Ramos (cell line): ENCODE results near the gene UPP1.
"Not testable (repeated sequence)": the region's sequence is repeated elsewhere in the genome, so short reads cannot be mapped to it uniquely, and the experiment has no call there.

ENCODE experiments used
- in situ Hi-C: fragments of 300-500 bp; cut with MboI; formaldehyde crosslinking; loops from one replicate; pipeline ENCODE4 v1.14.3; 2022; ENCODE audit warnings: low sequenced_read_pairs; ENCODE audit not compliant: unreplicated experiment

UPP1 gene

DNA sequence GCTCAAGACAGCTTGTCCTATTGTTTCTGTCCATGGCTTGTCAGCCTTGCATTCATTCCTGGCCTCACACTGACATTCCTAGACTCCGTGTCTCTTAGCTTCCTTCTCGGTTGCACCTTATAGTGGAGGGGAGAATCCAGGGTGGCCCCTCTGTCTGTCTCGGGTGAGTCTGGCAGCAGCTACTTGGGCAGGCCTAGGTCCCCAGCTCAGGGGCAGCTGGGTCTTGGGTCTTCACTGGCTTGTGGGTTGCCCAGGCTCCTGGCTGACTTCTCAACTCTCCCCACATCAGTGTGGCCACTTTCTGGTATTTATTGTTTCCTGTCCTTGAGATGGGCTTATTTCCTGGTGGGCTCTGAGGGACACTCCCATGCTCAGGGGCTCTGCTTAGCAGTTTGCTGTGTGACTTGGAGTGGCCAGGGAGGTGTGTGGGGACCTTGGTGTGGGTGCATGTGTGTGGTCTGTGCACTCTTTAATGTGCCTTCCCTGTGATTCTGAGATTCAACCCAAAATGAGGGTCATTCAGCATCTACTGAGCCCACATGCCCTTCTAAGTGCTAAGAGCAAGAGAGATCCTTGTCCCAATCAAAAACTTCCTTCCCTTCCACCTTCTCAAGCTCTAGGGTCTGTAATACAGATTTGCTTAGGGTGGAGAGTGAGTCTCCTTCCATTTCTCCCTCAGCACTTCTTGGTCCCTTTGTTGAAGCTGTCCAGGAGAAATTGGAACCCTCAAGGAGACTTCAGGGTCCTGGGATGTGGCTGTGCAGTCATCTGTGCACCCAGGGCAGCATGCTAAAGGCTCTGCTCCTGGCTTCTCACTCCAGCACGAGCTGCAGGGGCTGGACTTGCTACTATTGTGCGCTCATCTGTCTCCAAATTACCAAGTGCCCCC is 20.1 kb downstream of the UPP1 start:
- in situ Hi-C loops, result no loop called here

DNA sequence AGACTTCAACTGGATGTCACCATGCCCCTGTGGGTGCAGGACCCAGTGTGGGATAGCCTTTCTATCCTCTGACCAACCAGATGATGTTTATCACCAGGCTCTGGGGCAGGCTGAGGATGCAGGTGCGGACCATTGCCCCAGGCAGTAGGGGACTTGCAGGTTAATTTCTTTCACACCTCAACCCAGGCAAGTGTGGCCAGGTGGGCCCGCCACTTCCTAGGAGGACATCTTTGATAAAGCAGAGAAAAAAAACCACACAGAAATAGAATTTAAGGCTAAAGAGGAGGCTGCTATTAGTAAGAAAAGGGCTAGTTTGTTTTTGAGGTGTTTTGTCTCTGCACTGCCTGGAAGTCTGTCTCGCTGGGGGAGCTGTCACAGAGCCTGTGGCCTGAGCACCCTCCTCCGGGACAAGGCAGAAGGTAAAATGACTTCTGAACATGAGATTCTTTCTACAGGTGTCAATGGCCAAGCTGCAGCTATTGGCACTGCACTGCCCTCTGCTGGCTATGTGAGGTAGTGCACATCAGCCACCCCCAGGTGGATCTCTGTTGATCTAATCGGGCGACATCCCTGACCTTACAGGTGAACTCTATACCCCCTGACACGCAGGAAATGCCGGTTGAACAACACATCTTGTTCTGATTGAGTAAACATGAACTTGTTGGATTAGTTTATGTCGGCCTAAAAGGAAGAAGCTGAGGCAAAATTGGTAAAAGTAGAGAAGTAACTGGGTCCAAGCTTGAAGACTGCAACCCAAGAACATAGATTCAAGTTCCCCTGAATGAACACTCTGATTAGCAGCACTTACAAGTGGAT is 21.0 kb downstream of the UPP1 start:
- in situ Hi-C loops, result loop anchor here (5.0 kb wide), 1 partner anchor 168 kb away; no protein-coding TSS in a partner anchor

DNA sequence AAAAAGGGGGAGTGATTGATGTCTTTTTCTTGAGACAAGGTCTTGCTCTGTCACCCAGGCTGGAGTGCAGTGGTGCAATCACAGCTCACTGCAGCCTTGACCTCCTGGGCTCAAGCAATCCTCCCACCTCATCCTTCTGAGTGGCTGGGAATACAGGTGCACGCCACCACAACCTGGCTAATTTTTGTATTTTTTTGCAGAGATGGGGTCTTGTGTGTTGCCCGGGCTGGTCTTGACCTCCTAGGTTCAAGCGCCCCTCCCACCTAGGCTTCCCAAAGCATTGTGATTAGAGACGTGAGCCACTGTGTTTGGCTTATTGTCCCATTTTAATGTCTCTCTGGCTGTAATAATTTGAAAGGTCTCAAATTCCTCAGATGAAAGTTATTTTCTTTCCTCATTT is 21.8 kb downstream of the UPP1 start:
- in situ Hi-C loops, result loop anchor here (5.0 kb wide), 1 partner anchor 169 kb away; no protein-coding TSS in a partner anchor

DNA sequence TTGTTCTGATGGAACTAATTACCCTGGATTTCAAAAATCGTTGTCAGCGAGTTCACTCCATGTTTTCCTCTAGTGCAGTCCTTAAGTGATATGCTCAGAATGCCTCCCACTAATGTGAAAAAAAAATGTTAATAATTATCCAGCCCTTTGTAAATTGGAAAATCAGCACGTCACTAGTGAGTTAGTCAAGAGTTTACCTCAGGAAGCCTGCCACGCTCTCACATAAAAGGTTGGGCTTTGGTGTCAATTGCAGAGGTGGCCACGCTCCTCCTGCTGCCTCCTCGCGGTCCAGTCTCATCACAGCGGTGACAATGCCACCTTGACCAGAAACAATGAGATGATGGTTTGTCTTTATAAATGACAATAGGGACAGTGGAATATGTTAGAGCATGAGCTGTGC is 22.5 kb downstream of the UPP1 start:
- in situ Hi-C loops, result loop anchor here (5.0 kb wide), 1 partner anchor 169 kb away; no protein-coding TSS in a partner anchor

DNA sequence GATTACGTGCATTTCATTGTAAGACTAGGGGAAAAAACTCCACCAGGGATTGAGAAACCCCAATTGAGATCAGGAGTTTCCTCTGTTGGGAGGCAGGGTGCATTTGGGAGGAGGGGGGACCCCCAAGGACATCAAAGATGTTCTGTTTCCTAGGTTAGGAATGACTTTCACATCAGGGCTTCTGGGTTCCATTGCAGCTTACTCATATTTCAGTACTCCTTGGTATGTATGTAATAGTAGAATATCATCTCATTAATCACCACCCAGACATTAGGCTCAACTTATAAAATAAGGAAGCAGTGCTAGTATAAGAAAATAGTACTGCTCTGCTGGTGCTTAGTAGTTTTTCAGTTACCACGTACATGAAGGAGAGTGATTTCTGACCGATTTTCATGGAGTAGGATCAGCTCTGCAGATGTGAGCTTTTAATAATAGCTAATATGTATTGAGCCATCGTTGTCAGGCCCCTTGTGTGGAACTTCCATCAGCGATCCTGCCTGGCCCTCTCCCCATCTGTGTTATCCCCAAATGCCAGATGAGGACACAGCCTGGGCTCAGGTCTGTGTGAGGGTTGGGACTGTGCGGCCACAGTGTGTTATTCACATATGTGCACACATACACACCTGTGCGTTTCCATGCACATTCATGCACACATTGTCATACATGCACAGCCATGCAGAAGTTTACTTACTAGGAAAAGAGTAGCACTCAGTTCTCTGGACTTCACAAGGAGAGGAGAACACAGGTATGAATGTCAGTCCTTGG is 23.5 kb downstream of the UPP1 start:
- in situ Hi-C loops, result loop anchor here (5.0 kb wide), 1 partner anchor 170 kb away; no protein-coding TSS in a partner anchor

DNA sequence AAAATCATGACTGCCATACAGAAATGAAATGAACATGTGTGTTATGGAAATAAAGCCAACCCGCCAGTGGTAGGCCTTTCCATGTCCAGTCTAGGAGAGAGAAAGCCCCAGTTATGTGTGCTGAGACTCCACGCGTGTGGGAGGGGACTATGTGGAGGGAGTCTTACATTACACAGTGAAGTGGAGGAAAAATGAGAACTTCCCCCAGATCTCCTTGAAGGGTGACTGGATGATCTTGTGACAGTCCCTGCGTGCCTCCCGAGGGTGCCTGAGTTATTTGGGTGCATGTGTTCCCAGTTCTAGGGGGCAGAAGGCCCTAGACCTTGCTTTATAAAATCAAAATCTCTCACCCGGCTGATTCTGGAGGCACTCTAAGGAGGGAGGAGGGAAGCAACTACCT is 24.2 kb downstream of the UPP1 start:
- in situ Hi-C loops, result loop anchor here (5.0 kb wide), 1 partner anchor 171 kb away; no protein-coding TSS in a partner anchor

DNA sequence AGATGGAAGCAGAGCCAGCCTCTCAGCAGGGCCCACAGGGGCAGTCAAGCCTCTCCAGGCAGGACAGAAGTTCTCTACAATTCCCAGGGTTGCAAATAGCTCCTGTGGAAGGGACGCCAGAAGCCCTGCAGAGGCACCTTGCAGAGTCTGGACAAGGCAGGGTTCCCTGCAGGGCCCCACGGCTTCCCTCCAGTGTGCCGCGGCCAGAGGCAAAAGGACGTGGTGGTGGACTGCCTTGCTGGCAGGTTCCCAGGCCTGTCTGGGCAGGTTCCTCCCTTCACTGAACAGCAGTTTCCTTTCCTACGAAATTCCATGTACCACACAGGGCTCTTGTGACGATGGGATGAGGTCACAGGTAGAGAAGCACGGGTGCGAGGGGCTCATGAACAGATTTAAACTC is 25.1 kb downstream of the UPP1 start:
- in situ Hi-C loops, result loop anchor here (5.0 kb wide), 1 partner anchor 172 kb away; no protein-coding TSS in a partner anchor

DNA sequence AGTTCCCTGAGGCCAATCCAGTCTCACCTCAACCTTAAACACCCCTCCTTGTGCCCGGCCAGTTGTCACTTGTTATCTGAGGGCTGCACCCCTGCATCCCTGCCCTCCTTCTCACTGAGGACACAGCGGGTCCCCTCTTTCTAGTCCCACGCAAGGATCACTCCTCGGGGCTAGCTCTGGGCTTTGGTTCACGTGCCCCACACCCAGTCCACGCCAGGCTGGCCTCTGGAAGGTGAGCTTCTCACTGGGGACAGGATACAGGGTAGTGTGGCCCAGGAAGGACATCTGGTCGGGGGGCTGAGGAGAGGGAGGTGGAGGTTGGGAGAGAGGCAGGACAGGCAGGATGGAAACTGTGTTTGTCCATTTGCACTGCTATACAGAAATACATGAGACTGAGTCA is 25.5 kb downstream of the UPP1 start:
- in situ Hi-C loops, result loop anchor here (5.0 kb wide), 1 partner anchor 172 kb away; no protein-coding TSS in a partner anchor

DNA sequence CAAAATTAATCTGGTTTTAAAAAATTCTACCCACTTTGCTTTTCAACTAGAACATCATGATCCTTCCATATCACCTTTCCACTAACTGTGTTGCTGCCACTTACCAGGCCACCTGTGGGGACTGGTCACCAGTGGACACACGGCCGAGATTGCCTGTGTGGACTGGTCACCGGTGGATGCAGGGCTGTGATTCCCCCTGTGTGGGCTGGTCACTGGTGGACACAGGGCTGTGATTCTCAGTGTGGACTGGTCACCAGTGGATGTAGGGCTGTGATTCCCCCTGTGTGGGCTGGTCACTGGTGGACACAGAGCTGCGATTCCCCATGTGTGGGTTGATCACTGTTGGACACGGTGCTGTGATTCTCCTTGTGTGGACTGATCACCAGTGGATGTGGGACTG is 27.0 kb downstream of the UPP1 start:
- in situ Hi-C loops, result no loop called here

DNA sequence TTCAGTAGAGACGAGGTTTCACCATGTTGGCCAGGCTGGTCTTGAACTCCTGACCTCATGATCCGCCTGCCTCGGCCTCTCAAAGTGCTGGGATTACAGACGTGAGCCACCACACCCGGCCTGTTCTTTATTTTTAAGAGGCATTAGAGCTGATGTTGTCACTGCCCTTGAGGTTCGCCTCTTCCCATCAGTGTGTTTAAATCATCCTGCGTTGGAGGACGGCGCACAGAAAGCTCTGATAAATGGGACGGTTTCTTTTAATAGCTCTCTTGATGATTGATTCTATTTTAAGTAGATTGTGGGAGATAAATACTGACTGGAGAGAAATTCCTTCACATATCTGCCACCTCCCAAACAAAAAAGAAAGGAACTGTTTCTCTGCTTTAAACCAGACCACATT is 29.0 kb downstream of the UPP1 start:
- in situ Hi-C loops, result no loop called here

DNA sequence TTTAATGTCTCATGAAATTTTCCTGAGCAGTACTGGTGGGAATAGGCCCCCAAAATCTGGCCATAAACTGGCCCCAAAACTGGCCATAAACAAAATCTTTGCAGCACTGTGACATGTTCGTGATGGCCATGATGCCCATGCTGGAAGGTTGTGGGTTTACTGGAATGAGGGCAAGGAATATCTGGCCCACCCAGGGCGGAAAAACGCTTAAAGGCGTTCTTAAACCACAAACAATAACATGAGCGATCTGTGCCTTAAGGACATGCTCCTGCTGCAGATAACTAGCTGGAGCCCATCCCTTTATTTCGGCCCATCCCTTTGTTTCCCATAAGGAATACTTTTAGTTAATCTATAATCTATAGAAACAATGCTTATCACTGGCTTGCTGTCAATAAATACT is 31.5 kb downstream of the UPP1 start:
- in situ Hi-C loops, result not testable (repeated sequence)

DNA sequence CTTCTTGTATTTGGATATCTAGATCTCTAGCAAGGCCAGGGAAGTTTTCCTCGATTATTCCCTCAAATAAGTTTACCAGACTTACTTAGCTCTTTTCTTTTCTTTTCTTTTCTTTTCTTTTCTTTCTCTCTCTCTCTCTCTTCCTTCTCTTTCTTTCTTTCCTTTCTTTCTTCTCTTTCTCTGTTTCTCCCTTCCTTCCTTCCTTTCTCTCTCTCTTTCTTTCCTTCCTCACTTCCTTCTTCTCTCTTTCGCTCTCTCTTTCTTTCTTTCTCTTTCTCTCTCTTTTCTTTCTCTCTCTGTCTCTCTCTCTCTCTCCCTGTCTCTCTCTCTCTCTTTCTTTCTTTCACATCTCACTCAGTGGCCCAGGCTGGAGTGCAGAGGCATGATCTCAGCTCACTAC is 37.0 kb downstream of the UPP1 start:
- in situ Hi-C loops, result no loop called here

DNA sequence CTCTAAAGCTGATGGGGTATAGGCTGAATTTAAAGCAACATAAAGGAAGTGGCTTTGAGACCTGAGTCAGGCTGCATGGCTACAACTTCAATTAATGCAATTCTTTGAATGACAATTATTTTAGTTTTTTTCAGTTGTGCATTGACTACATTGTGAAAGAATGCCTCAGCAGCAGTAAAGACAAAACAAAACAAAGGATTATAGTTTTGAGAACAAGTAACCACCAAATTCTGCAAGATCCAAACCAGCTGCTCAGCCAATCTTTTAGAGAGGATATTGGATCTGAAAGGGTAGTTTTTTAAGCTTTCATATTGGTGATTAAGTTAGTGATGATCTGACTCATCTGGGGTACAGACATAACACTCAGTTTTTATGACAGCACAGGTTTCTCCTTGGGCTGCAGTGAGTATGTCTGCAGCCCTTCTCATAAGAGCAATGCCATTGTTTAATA is 41.6 kb downstream of the UPP1 start:
- in situ Hi-C loops, result no loop called here

DNA sequence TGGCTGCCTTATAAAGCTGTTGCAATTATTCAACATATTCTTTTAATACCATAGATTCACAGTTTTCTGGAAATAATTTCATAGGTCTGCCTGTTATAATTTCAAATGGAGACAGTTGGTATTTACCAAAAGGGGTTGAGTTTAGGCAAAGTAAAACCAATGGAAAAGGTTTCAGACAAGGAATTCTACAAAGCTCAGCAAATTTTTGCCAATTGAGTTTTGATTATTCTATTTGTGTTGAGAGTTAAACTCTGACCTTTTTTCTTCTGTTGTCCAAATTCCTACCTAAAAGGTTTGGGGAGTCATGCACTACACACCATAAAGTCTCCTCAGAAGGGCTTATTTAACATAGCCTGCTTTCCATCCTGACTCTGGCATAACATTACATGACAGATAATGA is 43.7 kb downstream of the UPP1 start:
- in situ Hi-C loops, result no loop called here

DNA sequence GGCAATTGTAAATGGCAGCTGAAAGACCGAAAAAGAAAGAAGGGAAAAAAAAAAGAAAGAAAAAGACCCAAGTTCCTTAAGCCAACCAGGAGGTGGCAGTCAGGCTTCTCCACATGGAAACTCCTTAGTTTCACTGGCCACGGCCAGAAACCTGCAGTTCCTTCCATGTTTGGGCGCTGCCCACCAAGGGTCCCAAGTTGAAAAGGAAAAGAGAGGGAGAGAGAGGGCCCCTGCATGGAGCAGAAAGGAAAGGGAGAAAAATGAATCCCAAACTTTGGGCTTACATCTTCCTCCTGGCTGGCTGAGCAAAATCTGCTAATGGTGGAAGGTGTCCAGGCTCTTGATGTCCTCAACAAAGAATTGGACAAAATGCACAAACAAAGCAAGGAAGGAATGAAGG is 50.4 kb downstream of the UPP1 start:
- in situ Hi-C loops, result no loop called here

DNA sequence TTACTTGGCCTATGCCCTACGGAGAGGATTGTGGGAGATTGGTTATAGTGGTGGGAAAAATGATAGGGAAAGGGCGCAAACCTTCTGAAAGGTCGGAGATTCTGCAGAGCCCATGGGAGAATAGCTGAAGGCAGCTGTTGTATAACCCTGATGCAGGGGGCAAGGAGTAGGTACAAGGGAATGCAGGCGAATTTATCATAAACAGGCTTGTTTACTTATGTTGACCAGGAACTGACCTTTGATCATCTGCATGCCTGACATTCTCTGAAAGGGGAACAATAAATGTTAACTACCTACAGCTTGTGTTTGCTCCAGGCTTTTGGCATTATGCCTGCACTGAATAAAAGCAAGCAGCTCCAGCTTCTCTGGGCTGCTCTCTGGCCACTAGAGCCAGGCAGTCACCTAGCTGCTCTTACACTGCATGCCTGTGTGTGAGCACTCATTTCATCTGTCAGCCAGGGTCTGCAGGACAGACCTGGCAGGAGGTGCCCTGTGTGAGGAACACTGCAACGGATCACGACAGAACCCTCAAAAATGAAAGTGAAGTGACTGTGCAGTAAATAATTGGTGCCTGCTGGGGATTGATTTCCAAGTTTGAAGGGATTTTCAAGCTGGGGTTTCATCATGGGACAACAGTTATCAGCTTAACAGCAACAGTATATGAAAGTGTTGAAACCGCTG is 51.1 kb downstream of the UPP1 start:
- in situ Hi-C loops, result no loop called here

DNA sequence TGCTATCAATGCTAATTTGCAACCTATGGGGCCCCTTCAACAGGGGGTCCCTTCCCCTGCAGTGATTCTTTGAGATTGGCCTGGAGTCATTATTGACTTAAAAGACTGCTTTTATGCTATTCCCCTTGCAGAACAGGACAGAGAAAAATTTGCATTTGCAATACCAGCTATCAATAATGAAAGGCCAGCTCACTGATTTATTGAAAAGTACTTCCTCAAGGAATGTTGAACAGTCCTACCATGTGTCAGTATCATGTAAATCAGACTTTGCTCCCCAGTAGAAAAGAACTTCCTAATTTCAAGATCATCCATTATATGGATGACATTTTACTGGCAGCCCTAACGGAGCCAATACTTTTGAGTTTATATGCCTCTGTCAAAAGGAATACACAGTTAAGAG is 52.5 kb downstream of the UPP1 start:
- in situ Hi-C loops, result no loop called here

DNA sequence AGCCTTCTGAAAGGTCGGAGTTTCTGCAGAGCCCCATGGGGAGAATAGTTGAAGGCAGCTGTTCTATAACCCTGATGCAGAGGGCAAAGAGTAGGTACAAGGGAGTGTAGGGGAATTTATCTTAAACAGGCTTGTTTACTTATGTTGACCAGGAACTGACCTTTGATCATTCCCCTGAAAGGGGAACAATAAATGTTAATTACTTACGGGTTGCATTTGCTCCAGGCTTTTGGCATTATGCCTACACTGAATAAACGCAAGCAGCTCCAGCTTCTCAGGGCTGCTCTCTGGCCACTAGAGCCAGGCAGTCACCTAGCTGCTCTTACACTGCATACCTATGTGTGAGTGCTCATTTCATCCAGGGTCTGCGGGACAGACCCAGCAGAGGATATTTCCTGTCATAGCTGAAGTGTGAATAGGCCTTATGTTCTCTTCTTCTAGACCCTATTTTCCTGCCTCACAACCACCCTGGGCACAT is 55.3 kb downstream of the UPP1 start:
- in situ Hi-C loops, result no loop called here

DNA sequence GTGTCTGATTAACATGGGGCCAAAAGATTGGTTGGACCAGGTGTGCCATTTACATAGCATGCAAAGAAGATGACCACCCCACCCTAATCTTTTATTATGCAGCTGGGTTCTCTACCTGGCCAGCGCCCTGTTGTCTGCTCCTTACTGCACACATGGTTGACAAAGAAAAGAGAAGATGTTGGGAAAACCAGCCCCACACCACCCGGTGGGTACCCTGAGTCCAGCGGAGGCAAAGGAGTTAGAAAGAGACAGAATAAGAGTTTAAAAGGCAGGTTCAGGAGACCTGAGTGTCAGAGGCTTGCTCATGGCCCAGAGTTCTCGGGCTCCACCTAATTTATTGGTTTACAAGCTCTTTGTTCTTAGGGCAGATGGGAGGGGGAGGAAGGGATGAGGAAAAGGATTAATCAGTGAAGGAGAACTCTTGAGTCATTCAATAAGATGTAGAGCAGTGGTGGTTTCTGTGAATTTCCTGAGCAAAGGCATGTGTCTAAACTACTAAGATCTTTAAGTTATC is 58.1 kb downstream of the UPP1 start:
- in situ Hi-C loops, result no loop called here
